Glomerular endothelial cell (primary cell): ENCODE data around the gene CCDC192. TPM values are rescaled to one million over a fixed set of nuclear protein-coding genes. Genes with fewer than 3 reads are reported as not detected.
A peak's percentile ranks its signal among the peaks of the same experiment; 100 is the strongest.

ENCODE experiments used
- DNase-seq: peaks from one replicate; pipeline ENCODE4 v3.0.0-alpha.2; 2011; ENCODE audit warnings: low read depth, low spot score; ENCODE audit errors: extremely low read depth
- total RNA-seq: library from RNA; depleted of rRNA; stranded (reverse); fragments of >200 nt; gene quantifications from 2 replicates; pipeline ENCODE4 v1.2.3, GENCODE V29; 2015

CCDC192 gene
- total RNA-seq, 1 donor from 2014 or later: not detected

GRCh38 chr5:127804886-127805426 lies 101.8 kb downstream of the CCDC192 start:
- no peak for DNase-seq

- DNase-seq: no peak
Measured at GRCh38 chr5:127805448-127805847, 102.3 kb downstream of the CCDC192 start.

- DNase-seq: no peak
Measured at GRCh38 chr5:127806776-127807175, 103.6 kb downstream of the CCDC192 start.

GRCh38 chr5:127809533-127809932 lies 106.3 kb downstream of the CCDC192 start:
- no peak for DNase-seq

DNA sequence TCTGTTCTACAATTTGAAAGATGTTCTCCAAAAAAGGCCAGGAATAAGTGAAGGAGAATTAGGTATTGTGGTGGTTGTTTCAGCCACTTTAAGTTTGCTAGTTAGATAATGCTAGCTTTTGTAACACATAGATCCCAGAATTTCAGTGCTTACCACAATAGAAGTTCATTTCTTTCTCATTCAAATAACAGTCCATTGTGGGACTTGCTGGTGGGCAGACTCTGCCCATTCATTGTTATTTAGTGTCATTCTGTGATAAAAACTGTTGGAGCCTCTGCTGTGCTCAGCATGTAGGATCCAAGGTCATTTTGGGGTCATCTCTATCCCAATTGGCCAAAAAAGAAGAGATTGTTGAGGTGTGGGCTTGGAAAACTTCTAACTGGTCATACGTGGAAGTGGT lies 106.8 kb downstream of the CCDC192 start:
- DNase-seq: no peak

GRCh38 chr5:127810707-127811490 lies 107.7 kb downstream of the CCDC192 start:
- no peak for DNase-seq

DNA sequence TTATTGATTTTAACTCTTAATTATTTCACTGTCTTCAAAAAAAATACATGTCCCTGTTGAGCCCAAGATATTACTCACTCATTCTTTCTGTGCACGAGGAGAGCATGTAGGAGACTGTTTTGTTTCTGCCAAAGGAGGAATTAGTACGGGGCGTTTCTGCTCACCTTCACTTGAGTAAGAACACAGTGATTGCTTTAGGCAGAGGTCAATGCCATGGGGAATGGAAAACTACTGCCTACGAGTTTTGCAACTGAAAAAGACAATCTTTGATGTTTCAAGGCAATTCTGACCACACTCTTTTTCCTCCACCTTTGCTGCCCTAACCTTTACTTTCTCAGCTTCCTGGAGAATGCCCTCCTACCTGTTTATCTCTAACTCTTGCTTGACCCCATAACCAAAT lies 109.4 kb downstream of the CCDC192 start:
- no peak for DNase-seq

DNA sequence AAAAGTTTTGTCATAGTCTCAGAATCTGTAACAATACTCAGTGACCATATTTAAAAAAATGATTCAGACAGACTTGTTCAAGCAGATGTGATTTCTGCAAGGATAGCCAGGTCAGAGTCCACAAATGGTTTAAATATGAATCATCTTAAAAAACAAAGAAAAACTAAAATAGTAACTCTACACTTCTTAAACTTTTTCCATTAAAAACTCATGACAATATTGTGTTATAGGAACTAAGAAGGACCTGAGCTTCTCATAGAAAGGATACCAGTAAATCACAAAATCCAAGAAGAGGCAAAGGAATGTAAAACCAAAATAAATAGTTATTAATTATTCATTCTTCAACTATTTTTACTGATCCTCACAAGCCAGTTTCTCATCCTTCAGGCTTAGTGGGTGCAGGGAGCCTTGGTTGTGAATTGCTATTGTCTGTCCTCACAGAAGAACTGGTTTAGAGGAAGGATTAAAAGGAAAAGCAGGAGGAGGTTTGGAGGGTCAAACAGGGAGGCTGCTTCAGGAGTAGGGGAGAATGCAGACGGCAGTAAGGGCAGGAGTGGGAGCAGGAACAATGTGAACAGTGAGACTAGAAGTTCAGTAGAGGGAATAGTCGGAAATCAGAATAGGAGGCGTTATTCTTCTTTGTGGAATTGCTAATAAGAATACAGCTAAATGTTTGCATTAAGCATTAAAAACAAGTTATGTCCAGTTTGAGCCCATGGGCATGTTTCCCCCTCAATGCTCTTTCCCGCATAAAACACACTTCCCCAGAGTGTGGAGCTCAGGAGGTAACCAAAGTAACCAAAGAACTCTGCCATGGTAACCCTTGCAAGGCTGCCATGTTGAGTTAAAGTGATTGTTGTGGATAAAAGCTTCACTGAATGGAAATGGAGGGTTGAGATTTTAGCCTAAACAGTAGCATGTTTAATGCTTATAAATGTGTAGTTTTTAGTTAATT lies 110.7 kb downstream of the CCDC192 start:
- DNase-seq: peak; percentile 42

DNA sequence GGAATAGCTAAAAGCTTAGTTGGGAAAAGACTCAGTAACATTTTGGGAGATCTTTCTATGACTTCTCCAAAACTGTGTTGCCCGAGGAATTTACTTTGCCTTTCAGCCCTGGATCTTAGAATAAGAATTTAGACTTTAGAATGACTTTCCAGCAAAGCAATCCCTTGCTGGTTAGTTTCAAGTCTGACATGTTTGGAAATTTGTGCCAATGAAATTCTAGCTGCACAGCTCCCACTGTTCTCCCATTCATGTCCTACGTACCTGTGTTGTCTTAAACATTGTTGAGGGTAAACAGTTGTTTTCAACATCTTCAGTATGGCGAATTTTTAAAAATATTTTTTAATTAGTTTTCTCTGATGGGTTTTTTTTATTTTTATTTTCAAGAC lies 111.4 kb downstream of the CCDC192 start:
- DNase-seq: no peak

GRCh38 chr5:127820910-127821553 lies 117.8 kb downstream of the CCDC192 start:
- no peak for DNase-seq

DNA sequence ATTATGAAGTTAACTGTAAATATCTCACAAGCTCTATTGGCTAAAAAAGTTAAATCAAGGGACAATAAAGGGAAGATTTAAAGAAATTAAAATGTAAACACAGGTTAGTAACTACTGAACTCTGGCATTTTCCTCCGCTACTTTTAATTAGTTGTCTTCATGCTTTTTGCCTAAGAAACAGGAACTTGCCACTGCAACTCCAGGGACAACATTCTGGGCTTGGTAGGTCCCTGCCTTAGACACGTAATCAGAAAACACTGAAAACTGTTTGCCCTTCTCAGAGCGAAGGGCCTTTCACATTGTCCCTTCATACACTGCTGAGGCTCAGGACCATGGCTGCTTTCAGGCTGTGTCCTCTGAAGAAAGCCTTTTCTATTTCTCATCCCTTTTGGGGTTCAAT lies 118.7 kb downstream of the CCDC192 start:
- no peak for DNase-seq

DNA sequence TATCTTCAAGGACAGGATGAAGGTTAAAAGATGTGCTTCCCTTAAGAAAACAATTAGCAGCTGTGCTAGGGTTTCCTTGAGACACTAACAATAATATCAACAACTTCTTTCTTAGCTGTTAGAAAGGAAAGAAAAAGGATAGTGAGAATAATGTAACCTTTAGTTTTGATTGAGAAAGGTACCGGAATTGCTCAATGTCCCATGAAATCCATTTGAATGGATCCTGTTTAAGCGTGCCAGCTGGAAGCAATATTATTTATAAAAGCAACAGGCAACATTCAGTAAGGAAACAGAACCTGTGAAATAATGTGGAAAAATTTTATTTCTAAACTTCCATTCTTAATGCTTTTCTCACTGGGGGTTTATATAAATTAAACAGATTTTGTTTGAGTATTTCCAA lies 120.9 kb downstream of the CCDC192 start:
- DNase-seq: no peak

GRCh38 chr5:127826011-127826410 lies 122.8 kb downstream of the CCDC192 start:
- DNase-seq: no peak

DNA sequence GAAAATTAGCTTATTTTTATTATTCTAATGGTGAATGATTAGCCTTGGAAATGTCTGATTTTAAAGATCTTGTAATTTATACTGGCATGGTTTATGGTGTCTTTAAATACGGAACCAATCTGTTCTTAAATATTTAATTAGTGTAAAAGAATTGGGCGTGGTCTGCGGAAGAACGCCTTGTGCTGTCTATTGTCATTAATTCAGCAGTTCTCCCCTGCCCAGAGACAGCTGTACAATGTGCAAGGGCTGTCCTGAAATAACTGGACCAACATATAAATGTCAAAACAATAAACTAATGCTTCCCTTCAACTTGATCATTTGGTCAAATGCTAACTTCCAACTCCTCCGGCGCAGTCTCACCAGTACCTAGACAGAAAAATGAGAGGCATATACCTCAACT lies 124.3 kb downstream of the CCDC192 start:
- DNase-seq: no peak

DNA sequence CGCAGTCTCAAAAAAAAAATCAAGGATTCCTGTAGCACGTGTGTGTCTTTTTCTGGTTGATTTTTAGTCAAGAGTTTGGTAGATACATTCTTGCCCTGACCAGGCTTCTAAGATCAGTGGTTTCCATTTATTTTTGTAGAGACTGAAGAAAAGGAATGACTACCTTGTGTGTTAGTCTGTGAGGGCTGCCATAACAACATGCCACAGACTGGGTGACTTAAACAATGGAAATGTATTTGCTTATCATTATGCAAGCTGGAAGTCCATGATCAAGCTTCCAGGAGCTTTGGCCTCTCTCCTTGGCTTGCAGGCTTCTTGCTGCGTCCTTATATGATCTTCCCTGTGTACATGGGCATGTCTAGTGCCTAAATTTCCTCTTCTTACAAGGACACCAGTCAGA lies 127.0 kb downstream of the CCDC192 start:
- DNase-seq: no peak

DNA sequence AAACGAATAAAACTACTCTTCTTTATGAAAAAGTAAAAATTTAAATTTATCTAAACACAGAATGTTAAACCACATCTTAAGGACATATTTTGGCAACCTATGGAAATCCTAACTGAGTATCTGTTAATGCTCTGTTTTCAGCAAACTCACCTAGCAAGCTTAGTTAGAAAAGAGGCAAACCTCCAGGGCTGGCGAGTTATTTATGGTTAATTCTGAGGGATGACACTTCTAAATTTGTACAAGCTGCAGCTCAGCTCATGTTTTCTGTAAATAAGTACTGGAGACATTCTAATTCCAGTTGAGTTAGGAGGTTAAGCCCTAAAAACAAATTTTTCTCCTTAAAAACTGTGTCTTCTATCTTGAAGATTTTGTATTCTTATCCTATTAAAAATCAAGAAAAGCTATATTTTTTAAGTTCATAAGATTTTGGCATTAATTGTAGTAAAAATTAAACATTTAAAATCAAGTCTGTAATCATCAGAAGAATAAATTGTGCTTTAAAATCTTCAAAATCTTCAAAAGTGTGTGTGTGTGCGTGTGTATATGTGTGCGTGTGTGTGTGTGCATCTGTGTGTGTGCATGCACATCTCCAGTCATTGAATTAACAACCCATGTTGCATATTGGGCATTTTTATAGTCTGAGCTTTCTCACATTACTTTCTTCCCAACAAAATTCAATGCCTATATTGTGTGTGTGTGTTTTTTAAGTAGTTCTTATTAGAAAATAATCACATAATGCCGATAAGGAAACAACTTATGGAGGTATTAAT lies 127.8 kb downstream of the CCDC192 start:
- no peak for DNase-seq

- DNase-seq: no peak
Measured at GRCh38 chr5:127832067-127832466, 128.9 kb downstream of the CCDC192 start.

GRCh38 chr5:127834094-127834531 lies 130.9 kb downstream of the CCDC192 start:
- DNase-seq: no peak

DNA sequence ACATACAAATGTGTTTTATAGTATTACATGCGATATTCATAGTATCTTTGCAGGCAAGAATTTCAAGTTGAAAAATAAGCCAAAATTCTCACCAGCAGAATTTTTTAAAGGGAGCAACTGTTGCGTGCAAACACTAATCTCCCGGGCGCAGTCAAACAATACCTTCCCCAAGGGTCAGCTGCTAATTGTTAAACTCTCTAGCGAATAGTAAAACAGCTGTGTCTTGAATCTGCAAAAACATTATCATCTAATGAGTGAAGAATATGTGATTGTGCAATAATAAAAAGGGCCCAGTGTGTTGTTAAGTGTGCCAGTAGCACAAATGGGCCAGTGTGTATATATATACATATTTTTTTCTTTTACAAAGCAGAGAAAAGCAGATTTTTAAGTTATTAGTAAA lies 131.4 kb downstream of the CCDC192 start:
- DNase-seq: no peak

DNA sequence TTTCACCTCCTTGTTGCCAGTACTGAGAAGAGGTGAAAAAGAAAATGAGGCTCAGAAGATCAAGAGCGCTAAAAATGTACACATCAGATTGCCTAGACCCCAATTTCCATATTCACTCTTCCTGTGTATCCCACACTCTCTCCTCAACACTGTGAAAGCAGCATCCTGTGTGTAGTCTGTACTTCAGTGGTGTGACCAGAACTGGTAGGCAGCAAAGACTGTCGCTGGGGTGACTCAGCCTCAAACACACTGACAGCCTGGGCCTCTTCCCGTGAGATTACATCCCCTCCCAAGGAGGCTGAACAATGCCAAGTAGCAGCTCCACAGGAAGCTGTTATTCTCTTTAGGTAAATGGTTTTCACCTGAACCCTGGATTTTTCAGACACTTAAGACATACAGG lies 135.5 kb downstream of the CCDC192 start:
- DNase-seq: no peak
